Epithelial cell of proximal tubule (primary cell): ENCODE data around the gene CCL14. TPM values are rescaled to one million over a fixed set of nuclear protein-coding genes. Genes with fewer than 3 reads are reported as not detected.
"Not testable (repeated sequence)": the region's sequence is repeated elsewhere in the genome, so short reads cannot be mapped to it uniquely, and the experiment has no call there.

Experiments
- DNase-seq: peaks from one replicate; pipeline ENCODE4 v3.0.0-alpha.2; 2011; ENCODE audit warnings: low read depth
- H3K4me3 ChIP-seq: 2 replicates; pipeline ENCODE4 v1.5.1; 2011; ENCODE audit warnings: low read depth, mild to moderate bottlenecking, low read length
- total RNA-seq: library from RNA; depleted of rRNA; stranded (reverse); fragments of >200 nt; gene quantifications from 2 replicates; pipeline ENCODE4 v1.2.3, GENCODE V29; 2015
- TF ChIP-seq, protein P1 (sequence below): conservative IDR thresholded peaks from 2 replicates; pipeline ENCODE4 v1.5.1; 2012; ENCODE audit warnings: low read depth, mild to moderate bottlenecking, low read length

The CCL14 gene
- total RNA-seq, 1 donor from 2014 or later = not detected

DNA sequence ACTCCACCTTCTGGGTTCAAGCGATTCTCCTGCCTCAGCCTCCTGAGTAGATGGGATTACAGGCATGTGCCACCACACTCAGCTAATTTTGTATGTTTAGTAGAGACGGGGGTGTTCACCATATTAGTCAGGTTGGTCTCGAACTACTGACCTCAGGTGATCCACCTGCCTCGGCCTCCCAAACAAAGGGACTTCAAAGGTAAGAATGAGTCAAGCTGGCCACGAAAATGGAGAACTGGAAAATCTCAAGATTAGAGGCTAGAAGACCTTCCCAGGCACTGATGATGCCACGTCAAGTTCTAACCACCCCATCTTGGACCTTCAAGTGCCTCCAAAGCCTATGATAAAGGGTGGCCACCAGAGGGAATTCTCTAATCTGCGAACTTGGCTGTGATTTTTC lies 16.1 kb upstream of the CCL14 start:
- H3K4me3 ChIP-seq = no peak overlapping the region
- DNase-seq = no peak
- TF ChIP-seq, protein P1, sequence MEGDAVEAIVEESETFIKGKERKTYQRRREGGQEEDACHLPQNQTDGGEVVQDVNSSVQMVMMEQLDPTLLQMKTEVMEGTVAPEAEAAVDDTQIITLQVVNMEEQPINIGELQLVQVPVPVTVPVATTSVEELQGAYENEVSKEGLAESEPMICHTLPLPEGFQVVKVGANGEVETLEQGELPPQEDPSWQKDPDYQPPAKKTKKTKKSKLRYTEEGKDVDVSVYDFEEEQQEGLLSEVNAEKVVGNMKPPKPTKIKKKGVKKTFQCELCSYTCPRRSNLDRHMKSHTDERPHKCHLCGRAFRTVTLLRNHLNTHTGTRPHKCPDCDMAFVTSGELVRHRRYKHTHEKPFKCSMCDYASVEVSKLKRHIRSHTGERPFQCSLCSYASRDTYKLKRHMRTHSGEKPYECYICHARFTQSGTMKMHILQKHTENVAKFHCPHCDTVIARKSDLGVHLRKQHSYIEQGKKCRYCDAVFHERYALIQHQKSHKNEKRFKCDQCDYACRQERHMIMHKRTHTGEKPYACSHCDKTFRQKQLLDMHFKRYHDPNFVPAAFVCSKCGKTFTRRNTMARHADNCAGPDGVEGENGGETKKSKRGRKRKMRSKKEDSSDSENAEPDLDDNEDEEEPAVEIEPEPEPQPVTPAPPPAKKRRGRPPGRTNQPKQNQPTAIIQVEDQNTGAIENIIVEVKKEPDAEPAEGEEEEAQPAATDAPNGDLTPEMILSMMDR = no peak

DNA sequence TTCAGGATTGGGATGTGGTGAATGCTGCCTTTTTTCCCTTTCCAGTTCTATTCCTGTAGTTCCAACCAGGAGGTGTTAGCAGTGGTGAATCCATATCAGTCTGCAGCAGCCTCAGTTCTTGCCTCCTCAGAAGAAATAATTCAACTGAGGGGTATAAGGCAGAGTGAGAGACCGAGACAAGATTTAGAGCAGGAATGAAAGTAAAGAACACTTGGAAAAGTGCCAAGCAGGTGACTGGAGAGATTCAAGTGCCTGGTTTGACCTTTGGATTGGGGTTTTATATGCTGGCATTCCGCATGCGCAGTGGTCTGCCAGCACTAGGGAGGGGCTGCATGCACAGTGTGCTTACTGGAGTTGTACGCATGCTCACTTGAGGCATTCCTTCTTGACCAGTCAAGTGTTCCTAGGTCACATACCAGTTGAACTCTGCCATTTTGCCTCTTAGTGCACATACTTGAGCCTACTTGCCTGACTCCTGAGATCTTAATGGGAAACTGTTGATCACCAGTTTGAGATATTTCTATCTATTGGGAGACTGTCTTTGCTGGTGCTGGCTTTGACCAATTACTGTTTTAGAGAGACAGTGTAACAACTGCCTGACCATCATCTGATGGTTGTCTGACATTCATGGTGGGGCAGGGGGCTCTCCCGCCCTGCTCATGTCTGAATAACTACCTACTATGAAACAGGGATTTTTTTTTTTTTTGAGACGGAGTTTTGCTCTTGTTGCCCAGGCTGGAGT lies 15.5 kb upstream of the CCL14 start:
- DNase-seq = peak; percentile 19
- no peak overlapping the region for H3K4me3 ChIP-seq
- TF ChIP-seq, protein P1 = no peak

DNA sequence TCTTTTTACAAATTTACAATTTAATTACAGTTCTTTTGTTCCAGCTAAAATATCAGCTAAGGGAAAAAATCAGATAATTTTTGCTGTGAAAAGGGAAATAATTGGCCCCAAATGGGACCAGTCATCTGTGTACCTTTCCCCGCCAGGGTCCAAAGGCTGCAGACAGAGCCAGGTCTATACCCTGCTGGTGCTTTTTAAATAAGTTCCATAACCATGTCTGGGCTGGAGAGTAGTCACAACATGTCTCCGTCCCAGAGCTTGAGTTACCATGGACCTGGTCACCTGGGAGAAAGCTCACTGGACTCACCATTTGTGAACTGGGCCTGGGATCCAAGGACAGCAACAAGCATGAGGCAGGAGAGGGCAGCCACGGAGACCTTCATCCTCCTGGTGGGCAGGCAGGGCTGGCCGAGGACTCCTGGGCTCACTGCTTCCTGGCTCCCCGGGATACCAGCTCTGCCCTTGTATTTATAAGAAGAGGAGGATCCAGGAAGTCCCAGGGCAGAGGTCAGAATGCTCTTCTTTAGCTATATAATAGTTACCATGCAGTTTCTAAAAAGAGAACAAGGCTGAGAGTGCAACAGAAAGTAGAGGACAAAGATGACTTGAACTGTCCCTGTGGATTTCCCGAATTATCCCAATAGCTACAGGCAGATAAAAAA lies 14.7 kb upstream of the CCL14 start, which contains the start of gene CCL15:
Gene CCL15 (minus strand): TSS at position 444 of the 662 bp plus-strand sequence. CDS start 61 bp downstream, at position 383.
- no peak within 1 kb of the TSS for H3K4me3 ChIP-seq
- DNase-seq = no peak
- TF ChIP-seq, protein P1 = no peak

DNA sequence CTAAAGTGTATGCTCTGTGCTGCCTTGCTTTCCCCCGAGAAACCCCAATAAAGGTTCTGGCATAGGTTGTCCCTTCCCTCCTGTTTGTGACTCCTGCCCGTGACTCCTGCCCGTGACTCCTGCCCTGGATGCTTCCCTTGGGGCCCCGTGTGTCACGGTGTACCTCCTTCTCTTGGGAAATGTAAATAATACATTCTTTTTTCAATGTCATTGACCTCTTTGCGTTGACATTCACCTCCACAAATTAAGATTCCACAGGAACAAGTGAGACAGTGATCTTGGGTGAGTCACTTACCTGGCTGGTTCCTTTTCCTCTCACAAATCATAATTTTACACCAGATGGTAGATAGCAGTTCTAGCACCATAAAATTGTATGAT lies 14.2 kb upstream of the CCL14 start:
- no peak overlapping the region for H3K4me3 ChIP-seq
- TF ChIP-seq, protein P1 = no peak
- DNase-seq = no peak

DNA sequence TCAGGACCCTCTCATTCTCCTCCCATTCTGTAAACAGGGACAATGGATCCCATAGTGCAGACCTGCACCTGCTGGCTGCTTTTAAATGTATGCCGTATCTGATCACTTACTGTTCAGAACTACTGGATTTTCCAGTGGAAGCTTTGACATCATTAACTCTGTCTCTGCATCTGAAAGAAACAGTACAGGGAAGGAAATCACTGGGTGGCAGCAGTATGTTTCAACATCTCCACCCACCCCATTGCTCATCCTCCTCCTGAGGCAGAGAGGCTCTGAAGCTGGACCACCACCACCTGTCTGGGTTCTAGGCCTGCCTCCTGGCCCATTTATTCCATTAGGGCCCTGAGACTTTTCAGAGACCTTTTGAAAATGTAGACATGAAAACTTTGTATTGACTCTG lies 12.2 kb upstream of the CCL14 start:
- no peak overlapping the region for H3K4me3 ChIP-seq
- DNase-seq = no peak
- TF ChIP-seq, protein P1 = no peak

DNA sequence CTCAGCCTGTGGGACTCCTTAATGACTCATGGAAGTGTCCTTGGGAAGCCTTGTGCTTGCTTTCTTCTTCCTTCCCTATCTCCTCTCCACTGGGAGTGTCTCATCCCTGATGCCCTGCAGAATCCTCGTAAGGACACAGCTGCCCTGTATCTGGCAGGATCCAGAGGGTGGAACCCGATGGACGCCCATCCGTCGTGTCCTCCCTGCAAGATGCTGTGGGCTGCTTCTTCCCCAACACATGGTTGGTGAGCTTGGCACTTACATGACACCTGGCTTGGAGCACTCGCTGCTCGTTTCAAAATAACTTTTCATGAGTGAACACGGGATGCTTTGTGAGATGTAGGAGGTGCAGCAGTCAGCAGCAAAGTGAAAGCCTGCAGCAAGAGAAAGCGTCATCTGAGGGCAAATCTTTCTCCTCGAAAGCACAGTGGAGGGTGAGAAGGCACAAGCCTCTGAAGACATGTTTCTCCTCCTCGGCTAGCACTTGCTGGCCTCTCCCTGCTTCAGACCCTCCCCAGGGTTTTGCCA lies 11.6 kb upstream of the CCL14 start:
- TF ChIP-seq, protein P1 = no peak
- no peak for DNase-seq
- no peak overlapping the region for H3K4me3 ChIP-seq

DNA sequence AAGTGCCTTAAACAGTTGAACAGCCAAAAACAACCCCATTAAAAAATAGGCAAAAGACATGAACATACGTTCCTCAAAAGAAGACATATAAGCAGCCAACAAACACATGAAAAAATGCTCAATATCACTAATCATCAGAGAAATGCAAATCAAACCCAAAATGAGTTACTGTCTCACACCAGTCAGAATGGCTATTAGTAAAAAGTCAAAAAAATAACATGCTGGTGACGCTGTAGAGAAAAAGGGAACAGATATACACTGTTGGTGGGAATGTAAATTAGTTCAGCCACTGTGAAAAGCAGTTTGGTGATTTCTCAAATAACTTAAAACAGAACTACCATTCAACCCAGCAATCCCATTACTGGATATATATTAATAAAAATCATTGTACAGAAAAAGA lies 8.8 kb upstream of the CCL14 start:
- not testable (repeated sequence) for H3K4me3 ChIP-seq, DNase-seq
